Endodermal cell (in vitro differentiated cells): ENCODE data around the gene CERS6. TPM values are rescaled to one million over a fixed set of nuclear protein-coding genes. Genes with fewer than 3 reads are reported as not detected.
"Not testable (repeated sequence)": the region's sequence is repeated elsewhere in the genome, so short reads cannot be mapped to it uniquely, and the experiment has no call there.

Source experiments
- DNase-seq: peaks from one replicate; pipeline ENCODE4 v3.0.0-alpha.2; 2017
- H3K27ac ChIP-seq: 2 replicates; pipeline ENCODE4 v1.5.1; 2013; ENCODE audit warnings: mild to moderate bottlenecking, low read depth, low read length, moderate library complexity
- H3K27me3 ChIP-seq: 2 replicates; pipeline ENCODE4 v1.6.1; 2013; ENCODE audit warnings: mild to moderate bottlenecking, low read length, moderate library complexity; ENCODE audit not compliant: insufficient read depth, control insufficient read depth, poor library complexity, severe bottlenecking
- H3K36me3 ChIP-seq: 2 replicates; pipeline ENCODE4 v1.7.0; 2013; ENCODE audit warnings: mild to moderate bottlenecking, low read length, moderate library complexity; ENCODE audit not compliant: control insufficient read depth, insufficient read depth
- H3K4me1 ChIP-seq: one replicate; pipeline ENCODE4 v1.7.0; 2013; ENCODE audit warnings: low read length; ENCODE audit not compliant: control insufficient read depth, insufficient read depth
- H3K4me3 ChIP-seq: 2 replicates; pipeline ENCODE4 v1.5.1; 2013; ENCODE audit warnings: mild to moderate bottlenecking, low read length, moderate library complexity
- H3K9ac ChIP-seq: 2 replicates; pipeline ENCODE4 v1.6.1; 2013; ENCODE audit warnings: mild to moderate bottlenecking, low read length, moderate library complexity; ENCODE audit not compliant: poor library complexity, severe bottlenecking; ENCODE audit errors: extremely low read depth
- H3K9me3 ChIP-seq: 2 replicates; pipeline ENCODE4 v1.6.1; 2013; ENCODE audit warnings: mild to moderate bottlenecking, low read length, moderate library complexity; ENCODE audit not compliant: control insufficient read depth
- H3K27ac Mint-ChIP-seq: 2 replicates; pipeline ENCODE4 v1.8.0; 2020; ENCODE audit warnings: mixed read lengths
- H3K27me3 Mint-ChIP-seq: 2 replicates; pipeline ENCODE4 v1.8.0; 2021; ENCODE audit warnings: mild to moderate bottlenecking, mixed read lengths; ENCODE audit not compliant: insufficient read depth
- H3K36me3 Mint-ChIP-seq: 2 replicates; pipeline ENCODE4 v1.8.0; 2020; ENCODE audit warnings: low read depth, mixed read lengths
- H3K4me1 Mint-ChIP-seq: 2 replicates; pipeline ENCODE4 v1.8.0; 2020; ENCODE audit warnings: mixed read lengths
- H3K4me3 Mint-ChIP-seq: 2 replicates; pipeline ENCODE4 v1.8.0; 2020; ENCODE audit warnings: mild to moderate bottlenecking, moderate library complexity, mixed read lengths
- H3K9me3 Mint-ChIP-seq: 2 replicates; pipeline ENCODE4 v1.8.0; 2020; ENCODE audit warnings: mild to moderate bottlenecking, mixed read lengths
- WGBS, 2 experiments: methylation state at CpG; one replicate each; pipeline versions ENCODE4 v1.1.5 to v1.1.7; 2013; ENCODE audit warnings: missing lambda C conversion rate in 2 of 2, mixed read lengths in 1 of 2; ENCODE audit not compliant: insufficient coverage in 1 of 2, insufficient read length in 1 of 2; 5-methylcytosine and 5-hydroxymethylcytosine counted together
- long read RNA-seq, 4 experiments: library from polyadenylated mRNA in 2 of 4; library from RNA in 1 of 4; library from capped mRNA in 1 of 4; stranded (forward) in 3 of 4; unstranded in 1 of 4; transcript quantifications; one replicate each; pipeline ENCODE4 v2.0.0, GENCODE V29; 2020 to 2021; ENCODE audit warnings: inconsistent platforms in 1 of 4
- polyA plus RNA-seq, 2 experiments: library from polyadenylated mRNA; stranded (reverse); fragments of 50-300 nt; gene quantifications; one replicate each; pipeline ENCODE4 v1.2.3, GENCODE V29; 2013
- total RNA-seq, 2 donors: library from RNA; stranded (reverse); fragmentation: NEBNext Ultra II Directional in 1 of 2; extraction: Animal tissue kit (Norgen Biotek cat#: 25700) in 1 of 2; gene quantifications; 2 replicates in 1 of 2; 3 replicates in 1 of 2; pipeline ENCODE4 v1.2.1, GENCODE V29; 2021
- TF ChIP-seq, protein P1 (sequence below): fragments of 200-600 bp; sonication (generic); conservative IDR thresholded peaks from 2 replicates; pipeline ENCODE4 v1.5.0; 2021; ENCODE audit warnings: antibody characterized with exemption, mild to moderate bottlenecking

Gene CERS6, protein sequence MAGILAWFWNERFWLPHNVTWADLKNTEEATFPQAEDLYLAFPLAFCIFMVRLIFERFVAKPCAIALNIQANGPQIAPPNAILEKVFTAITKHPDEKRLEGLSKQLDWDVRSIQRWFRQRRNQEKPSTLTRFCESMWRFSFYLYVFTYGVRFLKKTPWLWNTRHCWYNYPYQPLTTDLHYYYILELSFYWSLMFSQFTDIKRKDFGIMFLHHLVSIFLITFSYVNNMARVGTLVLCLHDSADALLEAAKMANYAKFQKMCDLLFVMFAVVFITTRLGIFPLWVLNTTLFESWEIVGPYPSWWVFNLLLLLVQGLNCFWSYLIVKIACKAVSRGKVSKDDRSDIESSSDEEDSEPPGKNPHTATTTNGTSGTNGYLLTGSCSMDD
- 10 to 100 TPM; 41.3 to 52.0 TPM for total RNA-seq
- polyA plus RNA-seq (2013, experiment 1 of 2): 31.7 TPM
- 31.6 TPM for polyA plus RNA-seq (2013, experiment 2 of 2)
- long read RNA-seq, experiment 1, full-length matches to known transcripts: 4 of 28 reads
- long read RNA-seq, experiment 1, partial matches to known transcripts: 0 of 28 reads
- long read RNA-seq, experiment 1, other reads (novel, unspliced or antisense): 24 of 28 reads
- long read RNA-seq, experiment 2, full-length matches to known transcripts: 65 of 121 reads
- long read RNA-seq, experiment 2, partial matches to known transcripts: 45 of 121 reads
- long read RNA-seq, experiment 2, other reads (novel, unspliced or antisense): 11 of 121 reads
- long read RNA-seq, experiment 3, full-length matches to known transcripts: 2 of 25 reads
- long read RNA-seq, experiment 3, partial matches to known transcripts: 18 of 25 reads
- long read RNA-seq, experiment 3, other reads (novel, unspliced or antisense): 5 of 25 reads
- long read RNA-seq, experiment 4, partial matches to known transcripts: 2 of 5 reads
- long read RNA-seq, experiment 4, other reads (novel, unspliced or antisense): 3 of 5 reads

DNA sequence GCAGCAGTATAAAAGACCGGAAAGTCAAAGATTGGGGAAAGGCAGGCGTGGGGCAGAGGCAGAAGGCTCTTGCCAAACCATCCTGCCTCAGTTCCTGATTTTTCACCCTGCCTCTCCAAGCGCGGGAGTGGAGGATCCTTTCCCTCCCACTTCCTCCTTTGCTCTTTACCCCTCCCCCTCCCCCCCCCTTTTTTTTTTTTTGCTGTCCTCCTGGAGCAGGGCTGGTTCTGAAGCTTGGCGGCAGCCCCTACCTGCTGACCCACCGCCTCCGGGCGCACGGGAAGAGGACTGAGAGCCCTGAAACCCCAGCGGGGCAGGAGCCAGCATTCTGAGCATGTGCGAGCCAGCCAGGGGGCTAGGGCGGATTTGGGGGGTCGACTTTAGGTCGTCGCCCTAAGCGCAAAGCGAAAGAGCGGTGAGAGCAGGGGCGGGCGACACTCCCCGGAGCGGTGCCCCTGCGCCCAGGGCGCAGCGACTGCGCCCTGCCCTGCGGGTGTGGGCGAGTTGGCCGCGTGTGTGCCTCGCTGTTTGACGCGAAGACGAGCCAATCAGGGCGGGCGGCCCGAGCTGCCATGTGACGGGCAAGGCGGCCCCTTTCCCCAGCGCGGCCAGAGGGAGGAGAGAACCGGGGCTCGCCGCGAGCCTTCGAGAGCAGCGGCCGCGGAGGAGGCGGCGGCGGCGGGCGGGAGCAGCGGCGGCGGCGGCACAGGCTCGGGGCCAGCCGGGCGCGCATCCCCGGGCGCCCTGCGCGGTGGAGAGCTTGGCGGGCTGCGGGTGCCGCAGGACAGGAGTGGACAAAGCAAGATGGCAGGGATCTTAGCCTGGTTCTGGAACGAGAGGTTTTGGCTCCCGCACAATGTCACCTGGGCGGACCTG is at the start of gene CERS6:
Gene CERS6, plus strand, starts transcription at position 628 of the 876 bp plus-strand sequence. Its CDS starts 177 bp downstream, at position 805.
- TF ChIP-seq, protein P1, sequence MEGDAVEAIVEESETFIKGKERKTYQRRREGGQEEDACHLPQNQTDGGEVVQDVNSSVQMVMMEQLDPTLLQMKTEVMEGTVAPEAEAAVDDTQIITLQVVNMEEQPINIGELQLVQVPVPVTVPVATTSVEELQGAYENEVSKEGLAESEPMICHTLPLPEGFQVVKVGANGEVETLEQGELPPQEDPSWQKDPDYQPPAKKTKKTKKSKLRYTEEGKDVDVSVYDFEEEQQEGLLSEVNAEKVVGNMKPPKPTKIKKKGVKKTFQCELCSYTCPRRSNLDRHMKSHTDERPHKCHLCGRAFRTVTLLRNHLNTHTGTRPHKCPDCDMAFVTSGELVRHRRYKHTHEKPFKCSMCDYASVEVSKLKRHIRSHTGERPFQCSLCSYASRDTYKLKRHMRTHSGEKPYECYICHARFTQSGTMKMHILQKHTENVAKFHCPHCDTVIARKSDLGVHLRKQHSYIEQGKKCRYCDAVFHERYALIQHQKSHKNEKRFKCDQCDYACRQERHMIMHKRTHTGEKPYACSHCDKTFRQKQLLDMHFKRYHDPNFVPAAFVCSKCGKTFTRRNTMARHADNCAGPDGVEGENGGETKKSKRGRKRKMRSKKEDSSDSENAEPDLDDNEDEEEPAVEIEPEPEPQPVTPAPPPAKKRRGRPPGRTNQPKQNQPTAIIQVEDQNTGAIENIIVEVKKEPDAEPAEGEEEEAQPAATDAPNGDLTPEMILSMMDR: no peak
- peak within 1 kb of the TSS; percentile 75 for H3K27ac ChIP-seq
- H3K27me3 Mint-ChIP-seq: no peaks in the 10 kb centered on the region
- DNase-seq: peak; percentile 97
- H3K27me3 ChIP-seq: no peaks in the 10 kb centered on the region
- no peaks in the 10 kb centered on the region for H3K36me3 ChIP-seq
- H3K27ac Mint-ChIP-seq: peak within 1 kb of the TSS; percentile 69
- H3K4me3 Mint-ChIP-seq: no peak within 1 kb of the TSS
- H3K4me3 ChIP-seq: peak within 1 kb of the TSS; percentile 88
- WGBS, 2 experiments: 0 to 4% methylated on average over 9 to 72 of the region's 72 CpGs
- H3K9ac ChIP-seq: peak within 1 kb of the TSS; percentile 47
- peaks cover 20% of the 10 kb centered on the region for H3K9me3 ChIP-seq
- no peaks in the 10 kb centered on the region for H3K4me1 ChIP-seq
- no peaks in the 10 kb centered on the region for H3K36me3 Mint-ChIP-seq
- no peaks in the 10 kb centered on the region for H3K9me3 Mint-ChIP-seq
- H3K4me1 Mint-ChIP-seq: peaks cover 22% of the 10 kb centered on the region

DNA sequence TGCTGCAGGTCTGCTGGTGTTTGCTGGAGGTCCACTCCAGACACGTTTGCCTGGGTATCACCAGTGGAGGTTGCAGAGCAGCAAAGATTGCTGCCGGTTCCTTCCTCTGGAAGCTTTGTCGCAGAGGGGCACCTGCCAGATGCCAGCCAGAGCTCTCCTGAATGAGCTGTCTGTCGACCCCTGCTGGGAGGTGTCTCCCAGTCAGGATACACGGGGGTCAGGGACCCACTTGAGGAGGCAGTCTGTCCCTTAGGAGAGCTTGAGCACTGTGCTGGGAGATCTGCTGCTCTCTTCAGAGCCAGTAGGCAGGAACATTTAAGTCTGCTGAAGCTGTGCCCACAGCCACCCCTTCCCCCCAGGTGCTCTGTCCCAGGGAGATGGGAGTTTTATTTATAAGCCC is 43.8 kb upstream of the CERS6 start:
- H3K4me3 ChIP-seq, H3K27me3 Mint-ChIP-seq: not testable (repeated sequence)
- 89% methylated on average over 5 of the region's 5 CpGs; no CpG with 5 or more reads in 1 of the 2 experiments for WGBS, 2 experiments

DNA sequence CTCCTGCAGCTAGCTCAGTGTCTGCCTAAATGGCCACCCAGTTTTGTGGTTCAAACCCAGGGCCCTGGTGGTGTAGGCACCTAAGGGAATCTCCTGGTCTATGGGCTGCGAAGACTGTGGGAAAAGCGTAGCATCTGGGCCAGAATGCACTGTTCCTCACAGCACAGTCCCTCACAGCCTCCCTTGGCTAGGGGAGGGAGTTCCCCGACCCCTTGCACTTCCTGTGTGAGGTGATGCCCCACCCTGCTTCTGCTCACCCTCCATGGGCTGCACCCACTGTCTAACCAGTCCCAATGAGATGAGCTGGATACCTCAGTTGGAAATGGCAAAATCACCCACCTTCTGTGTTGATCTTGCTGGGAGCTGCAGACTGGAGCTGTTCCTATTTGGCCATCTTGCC is 43.0 kb upstream of the CERS6 start:
- peaks cover 47% of the 10 kb centered on the region for H3K9me3 Mint-ChIP-seq
- H3K36me3 Mint-ChIP-seq, DNase-seq, H3K4me3 Mint-ChIP-seq, H3K27me3 Mint-ChIP-seq, H3K27me3 ChIP-seq, H3K4me1 Mint-ChIP-seq, H3K27ac Mint-ChIP-seq, H3K9ac ChIP-seq, H3K36me3 ChIP-seq, H3K4me1 ChIP-seq, H3K27ac ChIP-seq: not testable (repeated sequence)
- Histone ChIP-seq H3K9me3 (peaks cover 42% of the 10 kb centered on the region), H3K4me3 (peak overlapping the region; percentile 17)
- 80 to 88% methylated on average over 2 to 3 of the region's 3 CpGs for WGBS, 2 experiments

More for the DNA sequence above, 43.8 kb upstream of the CERS6 start:
- H3K4me1 Mint-ChIP-seq, H3K4me1 ChIP-seq, H3K36me3 ChIP-seq, H3K9ac ChIP-seq, H3K4me3 Mint-ChIP-seq, H3K27ac Mint-ChIP-seq, H3K36me3 Mint-ChIP-seq, DNase-seq, H3K27ac ChIP-seq, H3K27me3 ChIP-seq: not testable (repeated sequence)
- peaks cover 50% of the 10 kb centered on the region for H3K9me3 ChIP-seq
- peaks cover 55% of the 10 kb centered on the region for H3K9me3 Mint-ChIP-seq
